K562 (cell line): ENCODE data around the gene HYOU1. TPM values are rescaled to one million over a fixed set of nuclear protein-coding genes. Genes with fewer than 3 reads are reported as not detected.

Experiments
- ATF1 ChIP-seq, 2 experiments: fragments of 450-650 bp in 1 of 2; IDR thresholded peaks; 2 replicates each; pipeline ENCODE4 v1.6.1; 2016; ENCODE audit warnings: missing compliant biosample characterization in 1 of 2, missing genetic modification characterization in 1 of 2
- BCL6 ChIP-seq: fragments of 250-450 bp; sonication (Bioruptor Pico); IDR thresholded peaks from 2 replicates; pipeline ENCODE4 v1.4.0; 2020
- BRD9 ChIP-seq: fragments of 450-650 bp; IDR thresholded peaks from 2 replicates; pipeline ENCODE4 v1.6.1; 2018; ENCODE audit warnings: low read depth; ENCODE audit not compliant: partially characterized antibody
- CEBPG ChIP-seq, 3 experiments: fragments of 200-800 bp in 1 of 3; sonication (Bioruptor generic) in 1 of 3; sonication (generic) in 1 of 3; formaldehyde crosslinking in 1 of 3; IDR thresholded peaks in 2 of 3; conservative IDR thresholded peaks in 1 of 3; 2 replicates each; pipeline versions ENCODE4 v1.6.1 to v1.8.0; 2016 to 2022; ENCODE audit warnings: missing compliant biosample characterization in 2 of 3, missing genetic modification characterization in 2 of 3, mild to moderate bottlenecking in 1 of 3, missing genetic modification reagents in 1 of 3
- CTBP1 ChIP-seq: fragments of 450-650 bp; IDR thresholded peaks from 2 replicates; pipeline ENCODE4 v1.6.1; 2016; ENCODE audit warnings: borderline replicate concordance
- HDGF ChIP-seq: fragments of 450-650 bp; IDR thresholded peaks from 2 replicates; pipeline ENCODE4 v1.6.1; 2016
- JUN ChIP-seq, 2 experiments: sonication (generic) in 1 of 2; formaldehyde crosslinking in 1 of 2; IDR thresholded peaks; 2 replicates each; pipeline versions ENCODE4 v1.6.1 to v1.8.0; 2012 to 2022; ENCODE audit warnings: borderline replicate concordance in 2 of 2, mild to moderate bottlenecking in 2 of 2, improper control_type of control experiment in 1 of 2, low read depth in 1 of 2, low read length in 1 of 2, missing genetic modification reagents in 1 of 2
- MCM3 ChIP-seq: fragments of 450-650 bp; IDR thresholded peaks from 2 replicates; pipeline ENCODE4 v1.6.1; 2016
- SMAD1 ChIP-seq: fragments of 150-350 bp; IDR thresholded peaks from 2 replicates; pipeline ENCODE4 v1.6.1; 2014; ENCODE audit warnings: low read length, low read depth; ENCODE audit not compliant: partially characterized antibody
- ZNF23 ChIP-seq: fragments of 250-450 bp; sonication (Bioruptor Pico); IDR thresholded peaks from 2 replicates; pipeline ENCODE4 v1.4.0; 2020; ENCODE audit warnings: mild to moderate bottlenecking
- ZNF274 ChIP-seq: IDR thresholded peaks from 2 replicates; pipeline ENCODE4 v1.6.1; 2011; ENCODE audit warnings: low read depth, mild to moderate bottlenecking, low read length, moderate library complexity, borderline replicate concordance
- polyA plus RNA-seq, 8 experiments: library from polyadenylated mRNA; depleted of rRNA in 4 of 8; stranded (reverse) in 5 of 8; unstranded in 3 of 8; fragments of >200 nt; fragmentation: Nextera tagmentation in 2 of 8; fragmentation: Illumina TruSeq in 1 of 8; extraction: Ambion mirVana in 2 of 8; extraction: Trizol in 1 of 8; gene quantifications; 2 replicates each; pipeline versions ENCODE4 v1.2.1 to v1.2.3, GENCODE V29; 2011 to 2014; ENCODE audit warnings: inconsistent platforms in 1 of 8, missing spikeins in 1 of 8
- total RNA-seq, 7 experiments: library from RNA; depleted of rRNA in 6 of 7; stranded (reverse); fragments of >200 nt in 6 of 7; fragmentation: Illumina TruSeq in 2 of 7; extraction: Trizol in 2 of 7; gene quantifications; 2 replicates each; pipeline versions ENCODE4 v1.2.1 to v1.2.3, GENCODE V29; 2011 to 2021; ENCODE audit warnings: low replicate concordance in 1 of 7
- TF ChIP-seq, protein P1 (sequence below): sonication (generic); formaldehyde crosslinking; IDR thresholded peaks from 2 replicates; pipeline ENCODE4 v1.8.0; 2023; ENCODE audit warnings: missing genetic modification reagents, mild to moderate bottlenecking, borderline replicate concordance
- TF ChIP-seq, protein P2 (sequence below): fragments of 450-650 bp; IDR thresholded peaks from 2 replicates; pipeline ENCODE4 v1.6.1; 2016; ENCODE audit warnings: antibody characterized with exemption
- TF ChIP-seq, protein P3 (sequence below): sonication (generic); formaldehyde crosslinking; IDR thresholded peaks from 2 replicates; pipeline ENCODE4 v1.4.0; 2020; ENCODE audit warnings: mild to moderate bottlenecking, missing genetic modification reagents
- TF ChIP-seq, protein P4 (sequence below): fragments of 250-450 bp; sonication (Bioruptor Pico); IDR thresholded peaks from 2 replicates; pipeline ENCODE4 v1.8.0; 2022; ENCODE audit warnings: inconsistent platforms

HYOU1 gene
- total and polyA plus RNA-seq, 9 of the 15 experiments (the other 6 are each of a cell fraction or from before 2014, with no cell fraction given), result 19.5 to 197 (median 128) TPM

DNA sequence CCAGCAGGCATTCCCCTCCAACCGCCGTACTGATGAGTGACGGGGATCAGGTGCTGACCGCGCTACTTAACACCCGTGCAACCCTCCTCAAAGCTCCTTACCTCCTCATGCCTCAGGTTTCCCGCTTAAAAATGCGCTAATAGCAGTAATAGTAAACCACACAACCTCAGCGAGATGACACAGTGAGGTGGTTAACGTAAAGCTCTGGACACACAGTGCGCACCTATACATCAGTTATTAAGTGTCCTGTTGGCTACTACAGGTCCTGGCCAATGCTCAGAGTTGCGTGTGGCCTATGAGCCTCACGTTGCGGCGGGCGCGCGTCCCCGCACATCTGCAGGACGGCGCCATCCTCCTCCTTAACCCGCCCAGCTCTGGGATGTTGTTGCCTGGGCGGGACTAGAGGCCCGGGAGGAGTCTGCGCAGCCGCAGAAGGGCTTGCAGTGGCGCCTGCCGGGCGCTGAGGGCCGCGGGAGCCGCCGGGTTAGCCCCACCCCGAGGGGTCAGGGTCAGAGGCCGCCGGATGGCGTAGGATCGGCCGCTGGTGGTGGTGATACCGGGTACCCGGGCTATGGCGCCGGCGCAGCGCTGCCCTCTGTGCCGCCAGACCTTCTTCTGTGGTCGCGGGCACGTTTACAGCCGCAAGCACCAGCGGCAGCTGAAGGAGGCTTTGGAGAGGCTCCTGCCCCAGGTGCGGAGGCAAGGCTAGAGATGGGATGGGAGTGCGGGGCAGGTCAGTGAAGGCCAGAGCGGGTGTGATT is 59.2 kb downstream of the HYOU1 start, which contains the start of gene CENATAC (continued):
- TF ChIP-seq, protein P1, sequence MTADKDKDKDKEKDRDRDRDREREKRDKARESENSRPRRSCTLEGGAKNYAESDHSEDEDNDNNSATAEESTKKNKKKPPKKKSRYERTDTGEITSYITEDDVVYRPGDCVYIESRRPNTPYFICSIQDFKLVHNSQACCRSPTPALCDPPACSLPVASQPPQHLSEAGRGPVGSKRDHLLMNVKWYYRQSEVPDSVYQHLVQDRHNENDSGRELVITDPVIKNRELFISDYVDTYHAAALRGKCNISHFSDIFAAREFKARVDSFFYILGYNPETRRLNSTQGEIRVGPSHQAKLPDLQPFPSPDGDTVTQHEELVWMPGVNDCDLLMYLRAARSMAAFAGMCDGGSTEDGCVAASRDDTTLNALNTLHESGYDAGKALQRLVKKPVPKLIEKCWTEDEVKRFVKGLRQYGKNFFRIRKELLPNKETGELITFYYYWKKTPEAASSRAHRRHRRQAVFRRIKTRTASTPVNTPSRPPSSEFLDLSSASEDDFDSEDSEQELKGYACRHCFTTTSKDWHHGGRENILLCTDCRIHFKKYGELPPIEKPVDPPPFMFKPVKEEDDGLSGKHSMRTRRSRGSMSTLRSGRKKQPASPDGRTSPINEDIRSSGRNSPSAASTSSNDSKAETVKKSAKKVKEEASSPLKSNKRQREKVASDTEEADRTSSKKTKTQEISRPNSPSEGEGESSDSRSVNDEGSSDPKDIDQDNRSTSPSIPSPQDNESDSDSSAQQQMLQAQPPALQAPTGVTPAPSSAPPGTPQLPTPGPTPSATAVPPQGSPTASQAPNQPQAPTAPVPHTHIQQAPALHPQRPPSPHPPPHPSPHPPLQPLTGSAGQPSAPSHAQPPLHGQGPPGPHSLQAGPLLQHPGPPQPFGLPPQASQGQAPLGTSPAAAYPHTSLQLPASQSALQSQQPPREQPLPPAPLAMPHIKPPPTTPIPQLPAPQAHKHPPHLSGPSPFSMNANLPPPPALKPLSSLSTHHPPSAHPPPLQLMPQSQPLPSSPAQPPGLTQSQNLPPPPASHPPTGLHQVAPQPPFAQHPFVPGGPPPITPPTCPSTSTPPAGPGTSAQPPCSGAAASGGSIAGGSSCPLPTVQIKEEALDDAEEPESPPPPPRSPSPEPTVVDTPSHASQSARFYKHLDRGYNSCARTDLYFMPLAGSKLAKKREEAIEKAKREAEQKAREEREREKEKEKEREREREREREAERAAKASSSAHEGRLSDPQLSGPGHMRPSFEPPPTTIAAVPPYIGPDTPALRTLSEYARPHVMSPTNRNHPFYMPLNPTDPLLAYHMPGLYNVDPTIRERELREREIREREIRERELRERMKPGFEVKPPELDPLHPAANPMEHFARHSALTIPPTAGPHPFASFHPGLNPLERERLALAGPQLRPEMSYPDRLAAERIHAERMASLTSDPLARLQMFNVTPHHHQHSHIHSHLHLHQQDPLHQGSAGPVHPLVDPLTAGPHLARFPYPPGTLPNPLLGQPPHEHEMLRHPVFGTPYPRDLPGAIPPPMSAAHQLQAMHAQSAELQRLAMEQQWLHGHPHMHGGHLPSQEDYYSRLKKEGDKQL (CRISPR knock-in tag), result no peak
- TF ChIP-seq, protein P2, sequence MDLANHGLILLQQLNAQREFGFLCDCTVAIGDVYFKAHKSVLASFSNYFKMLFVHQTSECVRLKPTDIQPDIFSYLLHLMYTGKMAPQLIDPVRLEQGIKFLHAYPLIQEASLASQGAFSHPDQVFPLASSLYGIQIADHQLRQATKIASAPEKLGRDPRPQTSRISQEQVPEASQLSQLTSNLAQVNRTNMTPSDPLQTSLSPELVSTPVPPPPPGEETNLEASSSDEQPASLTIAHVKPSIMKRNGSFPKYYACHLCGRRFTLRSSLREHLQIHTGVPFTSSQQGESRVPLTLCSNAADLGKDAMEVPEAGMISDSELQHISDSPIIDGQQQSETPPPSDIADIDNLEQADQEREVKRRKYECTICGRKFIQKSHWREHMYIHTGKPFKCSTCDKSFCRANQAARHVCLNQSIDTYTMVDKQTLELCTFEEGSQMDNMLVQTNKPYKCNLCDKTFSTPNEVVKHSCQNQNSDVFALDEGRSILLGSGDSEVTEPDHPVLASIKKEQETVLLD, result no peak
- no peak for TF ChIP-seq ATF1 (CRISPR knock-in tag; IDR thresholded peaks at IDR 0.05)
- TF ChIP-seq ATF1 (tag; IDR thresholded peaks at IDR 0.05), result peak; percentile 82
- TF ChIP-seq MCM3, result no peak
- TF ChIP-seq ZNF274, result no peak
- TF ChIP-seq BRD9, result no peak
- peak; percentile 48; the same call in 1 of the 2 replicates for TF ChIP-seq JUN (IDR thresholded peaks at IDR 0.05; ENCODE audit: borderline replicate concordance, low read depth, low read length)
- TF ChIP-seq JUN (CRISPR knock-in tag; IDR thresholded peaks at IDR 0.05; ENCODE audit: borderline replicate concordance), result no peak
- TF ChIP-seq BCL6 (CRISPR knock-in tag), result no peak
- no peak for TF ChIP-seq CEBPG (CRISPR knock-in tag; IDR thresholded peaks at IDR 0.05)
- TF ChIP-seq CEBPG (tag; conservative IDR thresholded peaks at IDR 0.05 in 1 of 2, IDR thresholded peaks at IDR 0.05 in 1 of 2), result no peak
- TF ChIP-seq, protein P3, sequence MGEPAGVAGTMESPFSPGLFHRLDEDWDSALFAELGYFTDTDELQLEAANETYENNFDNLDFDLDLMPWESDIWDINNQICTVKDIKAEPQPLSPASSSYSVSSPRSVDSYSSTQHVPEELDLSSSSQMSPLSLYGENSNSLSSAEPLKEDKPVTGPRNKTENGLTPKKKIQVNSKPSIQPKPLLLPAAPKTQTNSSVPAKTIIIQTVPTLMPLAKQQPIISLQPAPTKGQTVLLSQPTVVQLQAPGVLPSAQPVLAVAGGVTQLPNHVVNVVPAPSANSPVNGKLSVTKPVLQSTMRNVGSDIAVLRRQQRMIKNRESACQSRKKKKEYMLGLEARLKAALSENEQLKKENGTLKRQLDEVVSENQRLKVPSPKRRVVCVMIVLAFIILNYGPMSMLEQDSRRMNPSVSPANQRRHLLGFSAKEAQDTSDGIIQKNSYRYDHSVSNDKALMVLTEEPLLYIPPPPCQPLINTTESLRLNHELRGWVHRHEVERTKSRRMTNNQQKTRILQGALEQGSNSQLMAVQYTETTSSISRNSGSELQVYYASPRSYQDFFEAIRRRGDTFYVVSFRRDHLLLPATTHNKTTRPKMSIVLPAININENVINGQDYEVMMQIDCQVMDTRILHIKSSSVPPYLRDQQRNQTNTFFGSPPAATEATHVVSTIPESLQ (CRISPR knock-in tag), result no peak; the same call in 1 of the 2 replicates
- peak; percentile 89 for TF ChIP-seq CTBP1
- TF ChIP-seq SMAD1, result no peak
- TF ChIP-seq HDGF, result no peak
- TF ChIP-seq, protein P4, sequence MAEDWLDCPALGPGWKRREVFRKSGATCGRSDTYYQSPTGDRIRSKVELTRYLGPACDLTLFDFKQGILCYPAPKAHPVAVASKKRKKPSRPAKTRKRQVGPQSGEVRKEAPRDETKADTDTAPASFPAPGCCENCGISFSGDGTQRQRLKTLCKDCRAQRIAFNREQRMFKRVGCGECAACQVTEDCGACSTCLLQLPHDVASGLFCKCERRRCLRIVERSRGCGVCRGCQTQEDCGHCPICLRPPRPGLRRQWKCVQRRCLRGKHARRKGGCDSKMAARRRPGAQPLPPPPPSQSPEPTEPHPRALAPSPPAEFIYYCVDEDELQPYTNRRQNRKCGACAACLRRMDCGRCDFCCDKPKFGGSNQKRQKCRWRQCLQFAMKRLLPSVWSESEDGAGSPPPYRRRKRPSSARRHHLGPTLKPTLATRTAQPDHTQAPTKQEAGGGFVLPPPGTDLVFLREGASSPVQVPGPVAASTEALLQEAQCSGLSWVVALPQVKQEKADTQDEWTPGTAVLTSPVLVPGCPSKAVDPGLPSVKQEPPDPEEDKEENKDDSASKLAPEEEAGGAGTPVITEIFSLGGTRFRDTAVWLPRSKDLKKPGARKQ (CRISPR knock-in tag), result no peak
- no peak for TF ChIP-seq ZNF23
